Neural crest cell (in vitro differentiated cells): ENCODE data around the gene SCD5. TPM values are rescaled to one million over a fixed set of nuclear protein-coding genes. Genes with fewer than 3 reads are reported as not detected.

ENCODE experiments used
- DNase-seq: peaks from one replicate; pipeline ENCODE4 v3.0.0; 2021; ENCODE audit warnings: low read depth, mixed read lengths, low spot score
- H3K27ac Mint-ChIP-seq: one replicate; pipeline ENCODE4 v1.8.0; 2021; ENCODE audit warnings: mild to moderate bottlenecking, mixed read lengths; ENCODE audit not compliant: unreplicated experiment
- H3K27me3 Mint-ChIP-seq: 2 replicates; pipeline ENCODE4 v1.8.0; 2021; ENCODE audit warnings: low read depth, mild to moderate bottlenecking, mixed read lengths
- H3K36me3 Mint-ChIP-seq: 2 replicates; pipeline ENCODE4 v1.8.0; 2021; ENCODE audit warnings: low read depth, mild to moderate bottlenecking, mixed read lengths
- H3K4me1 Mint-ChIP-seq: 2 replicates; pipeline ENCODE4 v1.8.0; 2021; ENCODE audit warnings: mixed read lengths
- H3K4me3 Mint-ChIP-seq: one replicate; pipeline ENCODE4 v1.8.0; 2021; ENCODE audit warnings: mild to moderate bottlenecking, mixed read lengths
- H3K9me3 Mint-ChIP-seq: 2 replicates; pipeline ENCODE4 v1.8.0; 2021; ENCODE audit warnings: mixed read lengths
- total RNA-seq: library from RNA; stranded (reverse); gene quantifications from 2 replicates; pipeline ENCODE4 v1.2.1, GENCODE V29; 2021
- TF ChIP-seq, protein P1 (sequence below): fragments of 200-600 bp; sonication (generic); conservative IDR thresholded peaks from 2 replicates; pipeline ENCODE4 v1.5.0; 2021; ENCODE audit warnings: antibody characterized with exemption, mild to moderate bottlenecking

The SCD5 gene
- total RNA-seq, 1 donor from 2014 or later: 40.7 TPM

DNA sequence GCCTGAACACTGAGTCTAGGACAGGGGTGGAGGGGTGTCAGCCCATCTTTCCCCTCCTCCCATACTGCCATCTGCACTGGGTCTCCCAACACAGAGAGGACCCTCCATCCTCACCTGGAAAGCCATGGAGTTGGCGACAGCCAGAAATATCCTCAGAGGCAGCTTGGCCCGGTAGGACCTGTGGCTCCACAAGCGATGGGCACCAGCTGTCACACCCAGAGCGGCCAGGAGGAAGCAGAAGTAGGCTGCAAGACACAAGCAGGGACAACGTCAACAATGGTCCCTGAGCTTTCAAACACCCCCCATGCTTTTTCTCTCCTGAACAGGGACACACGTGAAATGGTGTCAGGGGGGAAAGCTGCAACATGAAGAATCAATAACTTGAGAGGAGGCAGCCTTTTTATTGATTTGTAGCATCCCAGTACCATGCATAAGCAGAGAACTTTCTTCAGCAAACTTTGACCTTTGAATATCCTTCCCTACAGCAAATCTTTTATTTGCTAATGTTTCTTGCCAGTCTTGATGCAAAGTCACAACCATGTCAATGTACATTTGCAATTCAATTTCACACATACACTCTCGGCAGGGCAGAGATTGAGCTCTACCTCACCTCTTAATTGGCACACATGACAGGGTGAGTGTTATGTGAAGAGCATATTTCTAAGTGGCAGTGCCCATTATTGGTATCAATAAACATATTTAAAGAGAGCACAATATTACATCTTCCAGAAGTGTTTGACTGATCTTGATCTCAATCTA is 93.2 kb downstream of the SCD5 start:
- Mint-ChIP-seq H3K36me3 (peaks cover 8% of the 10 kb centered on the region), H3K27me3 (no peaks in the 10 kb centered on the region), H3K4me3 (no peak overlapping the region), H3K4me1 (peaks cover 43% of the 10 kb centered on the region), H3K27ac (no peak overlapping the region), H3K9me3 (no peaks in the 10 kb centered on the region)
- TF ChIP-seq, protein P1, sequence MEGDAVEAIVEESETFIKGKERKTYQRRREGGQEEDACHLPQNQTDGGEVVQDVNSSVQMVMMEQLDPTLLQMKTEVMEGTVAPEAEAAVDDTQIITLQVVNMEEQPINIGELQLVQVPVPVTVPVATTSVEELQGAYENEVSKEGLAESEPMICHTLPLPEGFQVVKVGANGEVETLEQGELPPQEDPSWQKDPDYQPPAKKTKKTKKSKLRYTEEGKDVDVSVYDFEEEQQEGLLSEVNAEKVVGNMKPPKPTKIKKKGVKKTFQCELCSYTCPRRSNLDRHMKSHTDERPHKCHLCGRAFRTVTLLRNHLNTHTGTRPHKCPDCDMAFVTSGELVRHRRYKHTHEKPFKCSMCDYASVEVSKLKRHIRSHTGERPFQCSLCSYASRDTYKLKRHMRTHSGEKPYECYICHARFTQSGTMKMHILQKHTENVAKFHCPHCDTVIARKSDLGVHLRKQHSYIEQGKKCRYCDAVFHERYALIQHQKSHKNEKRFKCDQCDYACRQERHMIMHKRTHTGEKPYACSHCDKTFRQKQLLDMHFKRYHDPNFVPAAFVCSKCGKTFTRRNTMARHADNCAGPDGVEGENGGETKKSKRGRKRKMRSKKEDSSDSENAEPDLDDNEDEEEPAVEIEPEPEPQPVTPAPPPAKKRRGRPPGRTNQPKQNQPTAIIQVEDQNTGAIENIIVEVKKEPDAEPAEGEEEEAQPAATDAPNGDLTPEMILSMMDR: no peak
- no peak for DNase-seq

DNA sequence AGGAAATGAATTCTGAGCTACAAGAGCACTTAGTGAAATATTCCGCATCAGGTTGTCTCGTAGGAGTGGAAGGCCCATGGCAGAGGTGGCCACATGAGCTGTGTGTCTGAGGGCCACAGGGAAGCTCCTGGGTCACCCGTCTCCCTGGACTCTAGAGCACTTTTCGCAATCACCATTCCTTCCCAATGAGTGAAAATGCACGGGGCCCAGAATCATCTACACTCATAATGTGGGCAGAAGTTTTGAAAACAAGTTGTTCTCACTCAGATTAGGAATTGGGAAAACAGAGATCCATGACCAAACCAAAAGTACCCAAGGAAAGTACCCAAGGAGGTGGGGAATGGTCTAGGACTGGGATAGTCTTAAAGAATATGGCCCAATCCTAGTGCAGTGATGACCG is 94.4 kb downstream of the SCD5 start:
- TF ChIP-seq, protein P1: no peak
- Mint-ChIP-seq H3K4me1 (peaks cover 31% of the 10 kb centered on the region), H3K4me3 (no peak overlapping the region), H3K9me3 (no peaks in the 10 kb centered on the region), H3K27me3 (no peaks in the 10 kb centered on the region), H3K27ac (no peak overlapping the region), H3K36me3 (peaks cover 10% of the 10 kb centered on the region)
- DNase-seq: no peak

DNA sequence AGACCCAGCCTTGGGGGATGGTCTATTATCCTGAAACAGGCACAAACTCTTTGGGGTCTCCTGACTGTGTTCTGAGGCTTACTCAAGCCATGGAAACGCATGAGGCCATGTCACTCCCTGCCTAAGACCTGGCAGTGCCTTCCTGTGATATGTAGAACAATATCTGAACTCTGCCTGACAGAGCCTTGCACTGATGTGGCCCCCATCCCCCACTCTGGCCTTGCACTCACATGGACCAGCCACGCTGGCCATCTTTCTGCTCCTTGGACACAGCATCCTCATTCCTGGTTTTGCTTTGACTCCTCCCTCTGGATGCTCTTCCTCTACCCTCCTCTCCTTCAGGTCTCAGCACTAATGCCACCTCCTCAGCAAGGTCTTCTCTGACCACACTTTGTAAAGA is 100.2 kb downstream of the SCD5 start:
- Mint-ChIP-seq H3K27ac (no peak overlapping the region), H3K27me3 (no peaks in the 10 kb centered on the region), H3K9me3 (no peaks in the 10 kb centered on the region), H3K4me3 (no peak overlapping the region), H3K36me3 (peaks cover 7% of the 10 kb centered on the region), H3K4me1 (peaks cover 23% of the 10 kb centered on the region)
- TF ChIP-seq, protein P1: no peak
- DNase-seq: no peak

DNA sequence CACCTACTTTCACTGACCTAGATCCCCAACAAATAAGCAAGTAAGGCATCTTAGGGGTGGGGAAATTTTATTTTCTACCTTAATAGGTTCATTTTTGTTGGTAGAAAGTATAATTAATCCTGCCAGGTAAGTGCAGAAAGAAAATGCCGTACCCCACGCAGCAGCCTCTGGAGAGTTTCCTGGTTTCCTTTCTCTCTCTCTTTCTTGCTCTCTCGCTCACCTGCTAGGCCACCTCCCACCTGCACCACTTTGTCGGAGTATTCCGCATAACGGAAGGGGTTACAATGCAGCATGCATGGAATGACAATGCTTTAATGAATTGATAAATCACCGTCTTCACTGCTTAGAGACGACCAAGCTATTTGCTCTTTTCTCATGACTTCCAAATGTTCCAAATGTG is 101.0 kb downstream of the SCD5 start:
- DNase-seq: no peak
- no peak overlapping the region for H3K27ac Mint-ChIP-seq
- no peak overlapping the region for H3K4me3 Mint-ChIP-seq
- H3K27me3 Mint-ChIP-seq: no peaks in the 10 kb centered on the region
- H3K4me1 Mint-ChIP-seq: peaks cover 23% of the 10 kb centered on the region
- TF ChIP-seq, protein P1: no peak
- H3K9me3 Mint-ChIP-seq: no peaks in the 10 kb centered on the region
- peaks cover 7% of the 10 kb centered on the region for H3K36me3 Mint-ChIP-seq

DNA sequence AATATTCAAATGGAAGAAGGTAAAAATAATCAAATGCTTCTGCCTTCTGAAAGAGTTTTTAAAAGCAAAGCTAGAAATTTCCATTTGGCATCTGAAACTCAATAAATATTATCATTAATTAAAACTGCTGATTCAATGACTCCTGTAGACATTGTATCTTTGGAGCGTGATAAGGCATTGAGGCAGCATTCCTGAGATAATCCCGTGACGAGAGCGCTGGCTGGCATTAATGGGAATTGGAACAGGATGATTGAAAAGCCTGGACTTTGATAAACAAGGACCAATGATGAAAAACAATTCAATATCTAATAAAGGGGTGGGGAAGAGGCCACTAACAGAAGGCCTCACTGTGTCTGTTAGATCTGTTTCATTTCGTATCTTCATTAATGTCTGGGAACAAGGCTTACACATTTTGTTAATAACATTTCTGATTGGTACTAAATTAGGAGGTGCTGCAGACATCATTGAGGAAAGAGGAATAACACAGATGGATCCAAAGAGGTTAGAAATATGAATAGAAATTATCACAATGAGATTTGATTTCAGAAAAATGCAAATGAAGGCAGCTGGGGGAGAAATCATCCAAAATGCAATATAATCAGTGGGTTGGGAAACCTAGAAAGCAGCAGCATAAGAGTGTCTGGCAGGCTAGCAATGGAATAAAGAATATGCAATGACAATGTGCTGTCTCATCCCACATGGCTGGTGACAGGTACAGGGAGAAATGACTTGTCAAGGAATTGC is 102.3 kb downstream of the SCD5 start:
- Mint-ChIP-seq H3K4me3 (no peak overlapping the region), H3K9me3 (no peaks in the 10 kb centered on the region), H3K27me3 (no peaks in the 10 kb centered on the region), H3K4me1 (peaks cover 23% of the 10 kb centered on the region), H3K27ac (no peak overlapping the region), H3K36me3 (peaks cover 2% of the 10 kb centered on the region)
- DNase-seq: no peak
- TF ChIP-seq, protein P1: no peak
